Tibial nerve (tissue), 4 donors: ENCODE measurements around the gene CAMLG.

Experiments used
- EP300 ChIP-seq, 2 donors: sonication (generic); formaldehyde crosslinking; IDR thresholded peaks; one replicate each; pipeline ENCODE4 v1.6.1; 2017; ENCODE audit warnings: antibody characterized with exemption in 2 of 2, mild to moderate bottlenecking in 1 of 2
- POLR2A ChIP-seq, 2 donors: fragments of 450-650 bp; IDR thresholded peaks; one replicate each; pipeline ENCODE4 v1.6.1; 2017; ENCODE audit warnings: antibody characterized with exemption in 2 of 2, mild to moderate bottlenecking in 2 of 2, moderate library complexity in 2 of 2
- TF ChIP-seq, protein P1 (sequence below), 5 experiments: fragments of 200-600 bp in 3 of 5; fragments of 450-650 bp in 2 of 5; sonication (generic) in 3 of 5; IDR thresholded peaks; one replicate each; pipeline ENCODE4 v1.5.1; 2016 to 2019; ENCODE audit warnings: antibody characterized with exemption in 5 of 5, mild to moderate bottlenecking in 3 of 5, moderate library complexity in 2 of 5

DNA sequence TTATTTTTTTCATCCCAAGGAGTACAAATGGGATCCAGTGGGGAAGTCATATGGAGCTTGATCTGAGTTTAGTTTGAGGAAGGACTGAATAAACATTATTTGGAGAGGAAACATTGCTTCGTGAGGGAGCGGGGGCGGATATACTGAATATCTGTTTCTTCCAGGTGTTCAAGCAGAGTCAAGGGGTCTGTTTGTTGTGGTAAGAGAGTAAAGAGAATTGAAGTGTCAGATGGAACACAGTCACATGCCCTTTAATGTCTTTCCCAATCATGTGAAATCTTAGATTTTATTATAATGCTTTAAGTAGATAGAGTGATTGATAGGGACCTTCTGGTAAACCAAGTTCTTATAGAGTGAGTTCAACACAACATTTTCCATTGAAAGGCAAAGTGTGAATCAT is 53.9 kb downstream of the CAMLG start:
- TF ChIP-seq, protein P1, sequence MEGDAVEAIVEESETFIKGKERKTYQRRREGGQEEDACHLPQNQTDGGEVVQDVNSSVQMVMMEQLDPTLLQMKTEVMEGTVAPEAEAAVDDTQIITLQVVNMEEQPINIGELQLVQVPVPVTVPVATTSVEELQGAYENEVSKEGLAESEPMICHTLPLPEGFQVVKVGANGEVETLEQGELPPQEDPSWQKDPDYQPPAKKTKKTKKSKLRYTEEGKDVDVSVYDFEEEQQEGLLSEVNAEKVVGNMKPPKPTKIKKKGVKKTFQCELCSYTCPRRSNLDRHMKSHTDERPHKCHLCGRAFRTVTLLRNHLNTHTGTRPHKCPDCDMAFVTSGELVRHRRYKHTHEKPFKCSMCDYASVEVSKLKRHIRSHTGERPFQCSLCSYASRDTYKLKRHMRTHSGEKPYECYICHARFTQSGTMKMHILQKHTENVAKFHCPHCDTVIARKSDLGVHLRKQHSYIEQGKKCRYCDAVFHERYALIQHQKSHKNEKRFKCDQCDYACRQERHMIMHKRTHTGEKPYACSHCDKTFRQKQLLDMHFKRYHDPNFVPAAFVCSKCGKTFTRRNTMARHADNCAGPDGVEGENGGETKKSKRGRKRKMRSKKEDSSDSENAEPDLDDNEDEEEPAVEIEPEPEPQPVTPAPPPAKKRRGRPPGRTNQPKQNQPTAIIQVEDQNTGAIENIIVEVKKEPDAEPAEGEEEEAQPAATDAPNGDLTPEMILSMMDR (IDR thresholded peaks at IDR 0.05): no peak
- TF ChIP-seq POLR2A (IDR thresholded peaks at IDR 0.05): no peak
- no peak for TF ChIP-seq EP300 (IDR thresholded peaks at IDR 0.05)
